Thyroid gland (tissue), 4 donors: ENCODE data around the gene DGKA. TPM values are rescaled to one million over a fixed set of nuclear protein-coding genes. Genes with fewer than 3 reads are reported as not detected.
"Not testable (repeated sequence)": the region's sequence is repeated elsewhere in the genome, so short reads cannot be mapped to it uniquely, and the experiment has no call there.

Experiments used
- DNase-seq, 2 donors: peaks; one replicate each; pipeline ENCODE4 v3.0.0-alpha.2; 2019
- H3K27ac ChIP-seq, 3 donors: fragments of 200-600 bp; sonication (generic); 1 replicate in 2 of 3; 2 replicates in 1 of 3; pipeline ENCODE4 v1.5.1; 2016 to 2019; ENCODE audit warnings: mild to moderate bottlenecking in 1 of 3, moderate library complexity in 1 of 3
- H3K27me3 ChIP-seq: fragments of 200-600 bp; sonication (generic); one replicate; pipeline ENCODE4 v1.5.1; 2019
- H3K36me3 ChIP-seq, 2 donors: fragments of 200-600 bp; sonication (generic); one replicate each; pipeline ENCODE4 v1.5.1; 2016 to 2019
- H3K4me1 ChIP-seq, 2 donors: fragments of 200-600 bp; sonication (generic); one replicate each; pipeline ENCODE4 v1.5.1; 2017 to 2019
- H3K4me3 ChIP-seq, 3 donors: fragments of 200-600 bp; sonication (generic); replicated peaks in 1 of 3; 1 replicate in 2 of 3; 2 replicates in 1 of 3; pipeline ENCODE4 v1.5.1; 2016; ENCODE audit warnings: mild to moderate bottlenecking in 1 of 3
- H3K9me3 ChIP-seq: fragments of 200-600 bp; sonication (generic); one replicate; pipeline ENCODE4 v1.5.1; 2017
- CTCF ChIP-seq, 6 experiments: fragments of 200-600 bp in 3 of 6; fragments of 450-650 bp in 3 of 6; sonication (generic) in 3 of 6; IDR thresholded peaks; one replicate each; pipeline ENCODE4 v1.5.1; 2016 to 2019; ENCODE audit warnings: antibody characterized with exemption in 6 of 6, mild to moderate bottlenecking in 2 of 6, inconsistent platforms in 1 of 6, moderate library complexity in 1 of 6
- POLR2A ChIP-seq, 2 donors: fragments of 450-650 bp; IDR thresholded peaks; one replicate each; pipeline ENCODE4 v1.6.1; 2017; ENCODE audit warnings: antibody characterized with exemption in 2 of 2, mild to moderate bottlenecking in 2 of 2, moderate library complexity in 1 of 2
- WGBS, 2 donors: methylation state at CpG; one replicate each; pipeline ENCODE4 v1.1.5; 2017; 5-methylcytosine and 5-hydroxymethylcytosine counted together
- intact Hi-C: fragments of 100-400 bp; cut with DNase I; formaldehyde crosslinking; loops from one replicate; pipeline ENCODE4 v1.15.1; 2023
- total RNA-seq, 4 donors: library from RNA; depleted of rRNA; stranded (reverse); fragments of >200 nt; gene quantifications; one replicate each; pipeline ENCODE4 v1.2.3, GENCODE V29; 2016

Gene DGKA
- total RNA-seq, 4 donors from 2014 or later = 20.6 to 55.9 (median 28.7) TPM

DNA sequence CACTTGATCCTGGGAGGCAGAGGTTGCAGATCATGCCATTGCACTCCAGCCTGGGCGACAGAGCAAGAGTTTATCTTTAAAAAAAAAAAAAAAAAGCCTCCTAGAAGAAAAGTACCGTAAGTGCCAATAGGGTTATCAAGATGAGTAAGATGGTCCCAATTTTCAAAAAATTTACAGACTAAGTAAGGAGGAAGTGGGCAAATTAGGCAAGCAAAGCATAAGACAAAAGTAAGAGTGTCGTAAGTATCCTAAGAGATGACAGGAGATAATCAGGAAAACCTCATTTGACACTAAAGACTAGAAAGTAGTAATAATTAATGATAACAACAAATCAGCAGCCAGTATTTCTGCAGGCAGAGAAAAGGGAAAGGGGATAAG, 15.5 kb upstream of the DGKA start:
- H3K27me3 ChIP-seq = no peaks in the 10 kb centered on the region
- no peak for DNase-seq
- no peaks in the 10 kb centered on the region for H3K36me3 ChIP-seq
- H3K4me3 ChIP-seq = no peak overlapping the region
- no peak overlapping the region for H3K27ac ChIP-seq
- no peak for TF ChIP-seq CTCF (IDR thresholded peaks at IDR 0.05)
- TF ChIP-seq POLR2A (IDR thresholded peaks at IDR 0.05) = no peak
- no peaks in the 10 kb centered on the region for H3K9me3 ChIP-seq
- intact Hi-C loops = no loop called here
- 88 to 93% methylated on average over 3 of the region's 3 CpGs for WGBS, 2 donors
- peaks cover 7 to 26% of the 10 kb centered on the region in 2 donors for H3K4me1 ChIP-seq

DNA sequence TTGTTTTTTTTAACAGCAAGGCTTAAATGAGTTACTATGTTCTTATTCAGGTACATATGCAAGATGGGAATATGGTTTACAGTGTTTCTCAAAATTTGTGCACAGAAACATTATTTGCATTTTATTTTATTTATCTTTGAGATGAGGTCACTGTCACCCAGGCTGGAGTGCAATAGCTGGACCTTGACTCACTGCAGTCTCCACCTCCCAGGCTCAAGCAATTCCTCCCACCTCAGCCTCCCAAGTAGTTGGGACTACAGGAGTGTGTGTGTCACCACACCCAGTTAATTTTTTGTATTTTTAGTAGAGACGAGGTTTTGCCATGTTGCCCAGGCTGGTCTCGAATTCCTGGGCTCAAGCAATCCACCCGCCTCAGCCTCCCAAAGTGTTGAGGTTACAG, 11.9 kb upstream of the DGKA start:
- H3K27me3 ChIP-seq, H3K9me3 ChIP-seq, DNase-seq, H3K4me3 ChIP-seq, intact Hi-C loops, H3K36me3 ChIP-seq, H3K27ac ChIP-seq: not testable (repeated sequence)
- H3K4me1 ChIP-seq = peaks cover 7 to 12% of the 10 kb centered on the region in 2 donors
- WGBS, 2 donors = 94 to 96% methylated on average over 3 of the region's 3 CpGs

- no peak for DNase-seq
- Histone ChIP-seq H3K4me1 (peaks cover 0 to 10% of the 10 kb centered on the region in 2 donors), H3K36me3 (peaks cover 0 to 3% of the 10 kb centered on the region in 2 donors), H3K9me3 (no peaks in the 10 kb centered on the region), H3K4me3 (no peak overlapping the region), H3K27me3 (no peaks in the 10 kb centered on the region), H3K27ac (no peak overlapping the region)
- TF ChIP-seq CTCF (IDR thresholded peaks at IDR 0.05) = no peak
- TF ChIP-seq POLR2A (IDR thresholded peaks at IDR 0.05) = no peak
- WGBS, 2 donors = 89 to 96% methylated on average over 3 of the region's 3 CpGs
- intact Hi-C loops = no loop called here
These were observed 8.8 kb upstream of the DGKA start for GRCh38 chr12:55922126-55922525.

GRCh38 chr12:55923648-55924047, 7.3 kb upstream of the DGKA start:
- intact Hi-C loops, H3K9me3 ChIP-seq, DNase-seq, H3K36me3 ChIP-seq, H3K4me3 ChIP-seq, H3K27me3 ChIP-seq, H3K27ac ChIP-seq: not testable (repeated sequence)
- H3K4me1 ChIP-seq = peaks cover 0 to 17% of the 10 kb centered on the region in 2 donors
- WGBS, 2 donors = 90 to 91% methylated on average over 9 of the region's 9 CpGs

- 86 to 88% methylated on average over 4 of the region's 4 CpGs for WGBS, 2 donors
- Histone ChIP-seq H3K4me1 (peaks cover 0 to 23% of the 10 kb centered on the region in 2 donors), H3K27ac (no peak overlapping the region), H3K36me3 (peaks cover 0 to 3% of the 10 kb centered on the region in 2 donors), H3K27me3 (no peaks in the 10 kb centered on the region), H3K4me3 (no peak overlapping the region), H3K9me3 (no peaks in the 10 kb centered on the region)
- TF ChIP-seq POLR2A (IDR thresholded peaks at IDR 0.05) (no peak), CTCF (IDR thresholded peaks at IDR 0.05) (no peak)
- intact Hi-C loops = no loop called here
- DNase-seq = no peak
These were observed 5.6 kb upstream of the DGKA start for GRCh38 chr12:55925371-55925770.

GRCh38 chr12:55925870-55926737, 4.9 kb upstream of the DGKA start:
- Histone ChIP-seq H3K36me3 (peaks cover 0 to 3% of the 10 kb centered on the region in 2 donors), H3K4me1 (peaks cover 4 to 31% of the 10 kb centered on the region in 2 donors)
- intact Hi-C loops = no loop called here

More at GRCh38 chr12:55925870-55926737, 4.9 kb upstream of the DGKA start:
- no peak for TF ChIP-seq POLR2A (IDR thresholded peaks at IDR 0.05)
- no peak for TF ChIP-seq CTCF (IDR thresholded peaks at IDR 0.05)
- DNase-seq = no peak
- WGBS, 2 donors = 12 to 13% methylated on average over 10 of the region's 10 CpGs
- peak overlapping the region; percentile 31 to 85 (median 69) for H3K4me3 ChIP-seq
- peak overlapping the region; percentile 93 to 96 (median 95) for H3K27ac ChIP-seq
- H3K27me3 ChIP-seq = no peaks in the 10 kb centered on the region
- H3K9me3 ChIP-seq = no peaks in the 10 kb centered on the region
